Retinal pigment epithelial cell (primary cell): ENCODE results near the gene PRKG1.

ENCODE experiments used
- DNase-seq: peaks from one replicate; pipeline ENCODE4 v3.0.0-alpha.2; 2010; ENCODE audit warnings: low read depth
- H3K4me3 ChIP-seq: 2 replicates; pipeline ENCODE4 v1.5.1; 2011; ENCODE audit warnings: mild to moderate bottlenecking, low read length, control low read depth, moderate library complexity
- CTCF ChIP-seq: conservative IDR thresholded peaks from 2 replicates; pipeline ENCODE4 v1.5.1; 2011; ENCODE audit warnings: low read depth, low read length, control low read depth, inconsistent platforms

The PRKG1 gene

GRCh38 chr10:52258799-52259425, 1184.6 kb downstream of the PRKG1 start:
- DNase-seq, result no peak
- H3K4me3 ChIP-seq, result no peak overlapping the region
- TF ChIP-seq CTCF, result no peak

DNA sequence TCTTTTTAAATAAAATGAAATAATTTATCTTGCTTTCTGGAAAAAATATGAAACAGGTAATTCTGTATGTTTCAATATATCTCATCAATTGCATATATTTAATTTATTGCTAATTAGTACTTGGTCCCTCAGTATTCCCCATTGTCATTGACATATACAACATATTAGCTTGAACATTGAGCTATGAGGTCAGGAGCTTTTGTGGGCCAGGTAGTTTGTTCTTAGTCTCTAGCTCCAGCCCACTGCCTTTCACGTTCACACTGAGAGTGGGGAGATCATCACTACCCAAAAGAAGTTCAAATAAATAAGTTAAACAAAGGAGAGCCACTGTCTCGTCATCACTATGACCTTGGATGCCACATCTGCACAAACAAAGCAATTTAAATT, 1185.1 kb downstream of the PRKG1 start:
- no peak for TF ChIP-seq CTCF
- no peak for DNase-seq
- no peak overlapping the region for H3K4me3 ChIP-seq

GRCh38 chr10:52261362-52261761, 1187.1 kb downstream of the PRKG1 start:
- no peak overlapping the region for H3K4me3 ChIP-seq
- TF ChIP-seq CTCF, result no peak
- no peak for DNase-seq

- DNase-seq, result no peak
- TF ChIP-seq CTCF, result no peak
- H3K4me3 ChIP-seq, result no peak overlapping the region
These were observed 1191.0 kb downstream of the PRKG1 start for GRCh38 chr10:52265131-52265926.

- no peak for DNase-seq
- TF ChIP-seq CTCF, result no peak
- no peak overlapping the region for H3K4me3 ChIP-seq
These were observed 1192.6 kb downstream of the PRKG1 start for GRCh38 chr10:52266858-52267257.

- DNase-seq, result no peak
- no peak for TF ChIP-seq CTCF
- no peak overlapping the region for H3K4me3 ChIP-seq
These were observed 1194.5 kb downstream of the PRKG1 start for GRCh38 chr10:52268790-52269189.

GRCh38 chr10:52269233-52269632, 1194.9 kb downstream of the PRKG1 start:
- TF ChIP-seq CTCF, result no peak
- H3K4me3 ChIP-seq, result no peak overlapping the region
- no peak for DNase-seq
